ENCODE data around the gene ZNF536.
"Not testable (repeated sequence)": the region's sequence is repeated elsewhere in the genome, so short reads cannot be mapped to it uniquely, and the experiment has no call there.

The ZNF536 gene

GRCh38 chr19:30481823-30482222 lies 109.6 kb downstream of the ZNF536 start:
- DNase-seq (ENCODE audit: low spot score) = no peak

GRCh38 chr19:30482956-30483355 lies 110.8 kb downstream of the ZNF536 start:
- DNase-seq (ENCODE audit: low spot score) = no peak

- not testable (repeated sequence) for DNase-seq (ENCODE audit: low spot score)
Observed at GRCh38 chr19:30486250-30486649, 114.1 kb downstream of the ZNF536 start.

GRCh38 chr19:30487178-30487577 lies 115.0 kb downstream of the ZNF536 start:
- no peak for DNase-seq (ENCODE audit: low spot score)

- DNase-seq (ENCODE audit: low spot score) = no peak
Observed at GRCh38 chr19:30488191-30488590, 116.0 kb downstream of the ZNF536 start.

- DNase-seq (ENCODE audit: low spot score) = no peak
Observed at GRCh38 chr19:30490760-30491159, 118.6 kb downstream of the ZNF536 start.

GRCh38 chr19:30492586-30493270 lies 120.5 kb downstream of the ZNF536 start:
- DNase-seq (ENCODE audit: low spot score) = no peak

- no peak for DNase-seq (ENCODE audit: low spot score)
Observed at GRCh38 chr19:30497034-30497433, 124.8 kb downstream of the ZNF536 start.

- not testable (repeated sequence) for DNase-seq (ENCODE audit: low spot score)
Observed at GRCh38 chr19:30498085-30498484, 125.9 kb downstream of the ZNF536 start.

GRCh38 chr19:30498707-30499106 lies 126.5 kb downstream of the ZNF536 start:
- peak; percentile 66 for DNase-seq (ENCODE audit: low spot score)

- DNase-seq (ENCODE audit: low spot score) = no peak
Observed at GRCh38 chr19:30504272-30504671, 132.1 kb downstream of the ZNF536 start.

- DNase-seq (ENCODE audit: low spot score) = no peak
Observed at GRCh38 chr19:30512176-30513081, 140.2 kb downstream of the ZNF536 start.

GRCh38 chr19:30513082-30513411 lies 140.9 kb downstream of the ZNF536 start:
- no peak for DNase-seq (ENCODE audit: low spot score)

- no peak for DNase-seq (ENCODE audit: low spot score)
Observed at GRCh38 chr19:30516111-30516510, 143.9 kb downstream of the ZNF536 start.

GRCh38 chr19:30516531-30516930 lies 144.3 kb downstream of the ZNF536 start:
- no peak for DNase-seq (ENCODE audit: low spot score)

GRCh38 chr19:30518965-30519606 lies 146.9 kb downstream of the ZNF536 start:
- DNase-seq (ENCODE audit: low spot score) = no peak

- no peak for DNase-seq (ENCODE audit: low spot score)
Observed at GRCh38 chr19:30519607-30520205, 147.5 kb downstream of the ZNF536 start.

GRCh38 chr19:30520735-30521479 lies 148.7 kb downstream of the ZNF536 start:
- DNase-seq (ENCODE audit: low spot score) = no peak

- no peak for DNase-seq (ENCODE audit: low spot score)
Observed at GRCh38 chr19:30521937-30522336, 149.8 kb downstream of the ZNF536 start.

- DNase-seq (ENCODE audit: low spot score) = no peak
Observed at GRCh38 chr19:30522341-30522740, 150.2 kb downstream of the ZNF536 start.

- DNase-seq (ENCODE audit: low spot score) = no peak
Observed at GRCh38 chr19:30523791-30524190, 151.6 kb downstream of the ZNF536 start.

- no peak for DNase-seq (ENCODE audit: low spot score)
Observed at GRCh38 chr19:30525383-30525782, 153.2 kb downstream of the ZNF536 start.
